Natural killer cell (primary cell): ENCODE measurements around the gene MMP17. TPM values are rescaled to one million over a fixed set of nuclear protein-coding genes. Genes with fewer than 3 reads are reported as not detected.

Experiments used
- ATAC-seq, 3 donors: fragments of 150-1000 bp in 2 of 3; fragments of 200-7000 bp in 1 of 3; cut with Tn5 transposase; 1 replicate in 1 of 3; 2 replicates in 2 of 3; pipeline ENCODE4 v1.10.0; 2021; ENCODE audit warnings: mild to moderate bottlenecking in 2 of 3, moderate library complexity in 2 of 3
- DNase-seq, 2 donors: peaks; one replicate each; pipeline versions ENCODE4 v3.0.0 to v3.0.0-alpha.2; 2013 to 2021; ENCODE audit warnings: mixed read lengths in 1 of 2
- H3K27ac ChIP-seq: one replicate; pipeline ENCODE4 v1.5.1; 2013; ENCODE audit warnings: mild to moderate bottlenecking, low read length
- H3K27me3 ChIP-seq: one replicate; pipeline ENCODE4 v1.6.1; 2013; ENCODE audit warnings: low read length; ENCODE audit not compliant: control insufficient read depth, insufficient read depth
- H3K36me3 ChIP-seq: one replicate; pipeline ENCODE4 v1.6.1; 2013; ENCODE audit warnings: low read length; ENCODE audit not compliant: control insufficient read depth, insufficient read depth
- H3K4me1 ChIP-seq: one replicate; pipeline ENCODE4 v1.6.1; 2013; ENCODE audit warnings: low read length; ENCODE audit not compliant: control insufficient read depth, insufficient read depth
- H3K4me3 ChIP-seq: one replicate; pipeline ENCODE4 v1.5.1; 2013; ENCODE audit warnings: low read length
- H3K9me3 ChIP-seq: one replicate; pipeline ENCODE4 v1.6.1; 2013; ENCODE audit warnings: low read length; ENCODE audit not compliant: control insufficient read depth, insufficient read depth
- H3K27ac Mint-ChIP-seq, 2 donors: one replicate each; pipeline ENCODE4 v1.8.0; 2022; ENCODE audit warnings: mild to moderate bottlenecking in 2 of 2, mixed read lengths in 2 of 2, moderate library complexity in 1 of 2
- H3K27me3 Mint-ChIP-seq, 2 donors: one replicate each; pipeline ENCODE4 v1.8.0; 2022; ENCODE audit warnings: low read depth in 2 of 2, mixed read lengths in 2 of 2
- H3K36me3 Mint-ChIP-seq: one replicate; pipeline ENCODE4 v1.8.0; 2022; ENCODE audit warnings: mixed read lengths
- H3K4me1 Mint-ChIP-seq, 2 donors: one replicate each; pipeline ENCODE4 v1.8.0; 2022; ENCODE audit warnings: mixed read lengths in 2 of 2
- H3K4me3 Mint-ChIP-seq: one replicate; pipeline ENCODE4 v1.8.0; 2022; ENCODE audit warnings: mild to moderate bottlenecking, moderate library complexity, mixed read lengths
- H3K9me3 Mint-ChIP-seq, 2 donors: one replicate each; pipeline ENCODE4 v1.8.0; 2022; ENCODE audit warnings: mixed read lengths in 2 of 2
- CTCF ChIP-seq: fragments of 200-600 bp; IDR thresholded peaks from one replicate; pipeline ENCODE4 v1.8.0; 2022; ENCODE audit warnings: antibody characterized with exemption
- WGBS: methylation state at CpG from one replicate; pipeline ENCODE4 v1.1.7; 2013; ENCODE audit warnings: missing lambda C conversion rate; ENCODE audit not compliant: insufficient coverage; 5-methylcytosine and 5-hydroxymethylcytosine counted together
- intact Hi-C: fragments of 100-400 bp; cut with micrococcal nuclease; formaldehyde crosslinking; loops from one replicate; pipeline ENCODE4 v1.14.2; 2022
- total RNA-seq, 4 donors: library from RNA; stranded (reverse); fragments of 120-200 nt in 1 of 4; gene quantifications; one replicate each; pipeline versions ENCODE4 v1.2.3 to v1.2.4, GENCODE V29; 2013 to 2022

The MMP17 gene
- total RNA-seq, 3 donors from 2014 or later (not counting 1 experiment from before 2014, with no cell fraction given) = 1.6 to 2.0 (median 1.7) TPM

- Mint-ChIP-seq H3K27me3 (no peaks in the 10 kb centered on the region), H3K4me1 (no peaks in the 10 kb centered on the region), H3K36me3 (no peaks in the 10 kb centered on the region), H3K4me3 (no peak overlapping the region), H3K9me3 (no peaks in the 10 kb centered on the region), H3K27ac (no peak overlapping the region)
- Histone ChIP-seq H3K36me3 (no peaks in the 10 kb centered on the region), H3K27me3 (no peaks in the 10 kb centered on the region), H3K4me1 (peaks cover 9% of the 10 kb centered on the region), H3K4me3 (no peak overlapping the region), H3K9me3 (no peaks in the 10 kb centered on the region), H3K27ac (no peak overlapping the region)
- intact Hi-C loops = no loop called here
- DNase-seq = no peak
- no peak for ATAC-seq
- WGBS = 81% methylated on average over 24 of the region's 24 CpGs
- no peak for TF ChIP-seq CTCF
These were observed 20.6 kb downstream of the MMP17 start for GRCh38 chr12:131848753-131849152.

DNA sequence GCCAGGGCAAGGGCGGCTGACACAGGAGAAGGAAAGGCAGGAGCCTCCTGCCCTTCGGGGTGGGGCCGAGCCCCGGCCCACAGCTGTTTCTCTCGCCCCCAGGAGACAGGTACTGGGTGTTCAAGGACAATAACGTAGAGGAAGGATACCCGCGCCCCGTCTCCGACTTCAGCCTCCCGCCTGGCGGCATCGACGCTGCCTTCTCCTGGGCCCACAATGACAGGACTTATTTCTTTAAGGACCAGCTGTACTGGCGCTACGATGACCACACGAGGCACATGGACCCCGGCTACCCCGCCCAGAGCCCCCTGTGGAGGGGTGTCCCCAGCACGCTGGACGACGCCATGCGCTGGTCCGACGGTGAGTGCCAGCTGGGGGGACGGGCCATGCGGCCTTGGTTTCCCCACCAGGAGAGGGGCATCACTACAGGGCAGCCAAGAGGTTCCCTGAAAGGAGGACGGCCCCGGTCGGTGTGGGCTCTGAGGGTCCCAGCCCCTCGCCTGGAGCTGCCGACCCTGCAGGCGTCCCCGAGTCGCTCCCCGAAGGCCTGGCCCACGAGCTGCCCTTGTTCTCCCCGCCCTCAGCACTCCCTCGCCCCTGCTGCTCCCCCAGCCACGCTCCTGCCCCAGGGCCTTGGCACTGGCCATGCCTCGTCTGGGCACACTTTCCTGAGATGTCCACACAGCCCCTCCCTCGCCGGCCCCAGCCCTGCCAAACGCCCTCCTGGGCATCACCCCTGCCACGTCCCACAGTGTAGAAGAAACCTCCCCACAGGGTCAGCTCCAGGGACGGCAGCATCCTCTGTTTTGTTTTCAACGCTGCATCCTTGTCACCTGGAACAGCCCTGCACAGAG is 21.7 kb downstream of the MMP17 start:
- Histone ChIP-seq H3K36me3 (no peaks in the 10 kb centered on the region), H3K27me3 (no peaks in the 10 kb centered on the region), H3K27ac (no peak overlapping the region), H3K4me3 (no peak overlapping the region), H3K9me3 (no peaks in the 10 kb centered on the region), H3K4me1 (peaks cover 9% of the 10 kb centered on the region)
- no peak overlapping the region for H3K4me3 Mint-ChIP-seq
- no peak for ATAC-seq
- H3K9me3 Mint-ChIP-seq = no peaks in the 10 kb centered on the region
- H3K4me1 Mint-ChIP-seq = no peaks in the 10 kb centered on the region
- no peak for DNase-seq
- no peak for TF ChIP-seq CTCF
- 93% methylated on average over 47 of the region's 47 CpGs for WGBS
- H3K27ac Mint-ChIP-seq = no peak overlapping the region
- no peaks in the 10 kb centered on the region for H3K36me3 Mint-ChIP-seq
- intact Hi-C loops = no loop called here
- H3K27me3 Mint-ChIP-seq = no peaks in the 10 kb centered on the region

GRCh38 chr12:131850856-131851559 is 22.8 kb downstream of the MMP17 start:
- peaks cover 9% of the 10 kb centered on the region for H3K4me1 ChIP-seq
- no peaks in the 10 kb centered on the region for H3K9me3 ChIP-seq
- intact Hi-C loops = no loop called here
- TF ChIP-seq CTCF = no peak
- H3K4me3 ChIP-seq = no peak overlapping the region
- DNase-seq = peak in 1 of 2 donors; percentile 37
- no peaks in the 10 kb centered on the region for H3K27me3 ChIP-seq
- no peaks in the 10 kb centered on the region for H3K36me3 ChIP-seq
- no peaks in the 10 kb centered on the region for H3K4me1 Mint-ChIP-seq
- H3K36me3 Mint-ChIP-seq = no peaks in the 10 kb centered on the region
- H3K9me3 Mint-ChIP-seq = no peaks in the 10 kb centered on the region
- peak in 2 of 3 donors; percentile 44 to 70 for ATAC-seq
- no peak overlapping the region for H3K27ac ChIP-seq
- WGBS = 89% methylated on average over 41 of the region's 41 CpGs
- no peak overlapping the region for H3K4me3 Mint-ChIP-seq
- H3K27me3 Mint-ChIP-seq = no peaks in the 10 kb centered on the region
- no peak overlapping the region for H3K27ac Mint-ChIP-seq
